Inflammatory macrophage (primary cell): ENCODE measurements around the gene IRS1.

Source experiments
- DNase-seq, 2 donors: peaks; one replicate each; pipeline ENCODE4 v3.0.0-alpha.2; 2020 to 2022

The IRS1 gene

DNA sequence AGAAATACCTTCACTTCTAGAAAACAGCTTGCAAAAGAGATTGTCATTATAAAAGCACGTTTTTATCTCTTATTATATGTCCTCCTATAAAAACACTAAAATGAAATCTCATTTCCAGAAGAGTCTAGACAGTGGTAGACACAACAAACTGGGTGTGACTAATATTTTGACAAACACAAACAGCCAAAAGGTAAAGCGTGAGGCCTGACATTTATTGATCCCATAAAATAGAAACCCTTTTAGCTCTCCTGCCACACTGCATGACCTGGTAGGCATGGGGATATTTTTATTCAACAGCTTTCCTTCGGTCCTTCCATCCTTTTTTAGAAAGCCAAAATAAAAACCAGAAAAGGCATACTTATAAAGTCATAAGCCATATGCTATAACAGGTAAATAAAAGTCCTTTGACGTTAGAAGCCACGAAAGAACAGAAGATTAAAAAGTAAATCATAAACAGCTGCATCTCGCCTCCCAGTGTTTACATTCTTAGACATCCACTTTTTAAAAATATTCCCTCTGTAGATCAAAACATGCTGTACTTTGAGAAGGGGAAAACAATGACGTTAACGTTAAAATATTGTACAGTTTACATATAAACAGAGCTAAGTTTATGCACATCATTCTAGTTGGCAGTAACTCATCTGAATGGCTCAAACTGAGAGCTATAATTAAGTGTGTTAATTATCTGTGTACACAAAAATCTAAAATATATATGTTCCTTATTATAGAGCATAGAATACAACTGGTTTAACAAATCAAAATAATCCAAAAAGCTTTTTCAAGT, 44.6 kb downstream of the IRS1 start:
- no peak for DNase-seq

DNA sequence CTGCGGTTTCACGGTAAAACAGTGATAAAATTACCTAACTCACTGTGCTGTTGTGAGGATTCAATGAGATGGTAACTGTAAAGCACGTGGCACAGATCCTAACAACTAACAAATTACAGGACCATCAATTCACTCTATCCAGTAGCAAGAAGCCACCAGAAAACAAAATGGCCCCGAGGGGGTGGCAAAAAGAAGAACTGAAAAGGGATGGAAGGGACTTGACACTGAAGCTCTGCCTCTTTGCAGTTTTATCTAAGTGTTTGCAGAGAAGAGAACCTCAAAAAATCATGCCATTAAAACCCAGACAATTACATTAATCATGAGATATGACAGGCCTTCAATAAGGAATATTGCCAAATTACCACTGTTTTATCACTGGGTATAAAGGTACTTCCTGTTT, 46.7 kb downstream of the IRS1 start:
- no peak for DNase-seq

DNA sequence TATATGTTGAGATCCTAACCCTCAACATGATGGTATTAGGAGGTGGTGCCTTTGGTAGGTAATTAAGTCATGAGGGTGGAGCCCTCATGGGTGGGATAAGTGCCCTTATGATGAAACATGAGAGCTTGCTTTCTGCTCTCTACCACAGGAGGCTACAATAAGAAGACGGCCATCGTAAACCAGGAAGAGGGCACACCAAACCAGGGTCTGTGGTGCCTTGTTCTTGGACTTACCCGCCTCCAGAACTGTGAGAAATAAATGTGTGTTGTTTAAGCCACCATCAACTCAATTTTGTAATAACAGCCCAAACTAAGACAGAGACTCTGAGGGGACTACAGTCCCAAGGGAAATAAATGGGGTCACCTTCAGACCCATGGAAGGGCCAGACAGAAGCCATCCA, 52.3 kb downstream of the IRS1 start:
- DNase-seq = no peak

DNA sequence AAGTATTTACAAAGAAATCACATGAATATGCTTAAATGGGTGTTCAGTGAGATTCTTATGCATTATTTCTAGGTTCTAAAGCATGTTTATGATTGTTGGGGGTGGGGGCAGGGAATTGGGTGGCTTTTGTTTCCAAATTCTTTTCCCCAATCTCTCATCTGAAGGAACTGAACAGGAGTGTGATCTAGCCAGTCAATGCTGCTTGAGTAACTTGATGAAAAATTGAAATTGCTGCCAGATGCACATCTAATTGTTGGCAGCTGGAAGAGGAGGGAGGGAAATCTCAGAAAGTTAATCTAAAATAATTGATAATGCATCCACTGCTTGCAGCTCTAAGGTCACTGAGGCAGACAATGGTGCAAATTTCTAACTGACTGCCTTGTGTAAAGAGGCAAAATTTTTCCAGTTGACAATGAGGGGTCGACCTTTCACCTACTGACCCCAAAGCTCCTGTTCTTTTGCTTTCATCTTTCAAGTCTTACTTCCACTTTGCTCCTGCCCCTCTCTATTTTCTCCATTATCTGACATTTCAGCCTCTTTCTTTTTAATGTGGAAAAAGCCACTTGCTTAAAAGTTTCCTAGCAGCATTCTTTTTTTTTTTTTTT, 53.3 kb downstream of the IRS1 start:
- DNase-seq = no peak

DNA sequence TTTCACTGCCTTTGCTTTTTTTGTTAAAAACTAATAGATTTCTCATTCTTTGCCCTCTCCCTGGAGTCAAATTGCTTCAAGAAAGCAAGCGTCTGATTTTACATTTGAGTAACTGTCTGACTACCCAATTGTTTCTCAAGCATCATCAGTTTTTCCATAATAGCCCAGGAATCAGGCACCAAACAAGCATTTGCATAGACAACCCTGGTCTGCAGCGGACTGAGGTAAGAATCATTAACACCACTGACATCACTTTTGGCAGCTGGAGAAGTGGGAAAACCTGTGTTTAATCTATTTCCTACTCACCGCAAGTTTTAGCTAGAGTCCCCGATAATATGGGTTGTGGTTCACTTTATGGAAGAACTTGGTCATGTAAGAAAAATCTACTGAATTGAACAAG, 55.7 kb downstream of the IRS1 start:
- DNase-seq = no peak

DNA sequence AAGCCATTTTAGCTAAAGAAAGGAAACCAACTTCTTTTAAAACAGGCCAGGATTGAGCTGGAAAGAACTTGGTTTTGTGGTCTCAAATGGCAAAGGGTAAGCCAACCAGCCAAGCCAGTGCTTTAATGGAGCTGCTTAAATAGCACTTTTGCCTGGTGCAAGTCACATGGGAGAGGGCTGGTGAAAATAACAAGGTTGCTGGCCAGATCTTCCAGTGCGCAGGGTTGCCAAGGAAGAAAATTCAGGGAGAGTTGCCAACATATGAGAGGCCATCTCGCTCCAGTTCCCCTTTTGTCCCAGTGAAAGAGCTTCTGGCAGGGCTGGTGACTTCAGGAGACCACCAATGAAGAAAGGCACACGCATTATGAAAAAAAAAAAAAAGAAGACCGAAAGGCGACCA, 57.3 kb downstream of the IRS1 start:
- no peak for DNase-seq

DNA sequence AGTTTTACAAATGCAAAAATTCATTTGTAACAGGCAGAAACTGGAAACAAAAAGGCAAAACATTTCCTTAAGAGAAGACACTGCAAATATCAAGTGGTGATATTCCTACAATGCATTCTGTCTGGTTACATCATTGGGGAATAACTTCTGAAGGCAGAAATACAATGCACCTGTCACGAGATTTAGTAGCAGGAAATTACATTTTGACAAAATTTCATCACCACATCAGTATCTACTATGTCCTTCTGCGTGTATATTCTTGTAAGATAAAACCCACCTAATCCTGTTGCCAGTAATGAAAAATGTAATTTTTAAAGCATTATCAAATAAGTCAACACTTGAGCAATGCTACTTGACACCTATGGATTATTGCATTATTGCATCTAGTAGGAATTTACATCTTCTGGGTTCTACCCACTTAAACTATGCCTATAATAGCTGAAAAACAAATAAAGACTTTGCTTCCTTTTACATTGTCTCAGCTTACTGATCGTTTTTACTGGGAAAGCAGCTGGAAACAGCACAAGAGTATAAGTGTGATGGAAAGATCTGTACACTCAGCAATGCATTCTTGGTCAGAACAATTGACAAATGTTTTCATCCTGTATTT, 59.5 kb downstream of the IRS1 start:
- no peak for DNase-seq

DNA sequence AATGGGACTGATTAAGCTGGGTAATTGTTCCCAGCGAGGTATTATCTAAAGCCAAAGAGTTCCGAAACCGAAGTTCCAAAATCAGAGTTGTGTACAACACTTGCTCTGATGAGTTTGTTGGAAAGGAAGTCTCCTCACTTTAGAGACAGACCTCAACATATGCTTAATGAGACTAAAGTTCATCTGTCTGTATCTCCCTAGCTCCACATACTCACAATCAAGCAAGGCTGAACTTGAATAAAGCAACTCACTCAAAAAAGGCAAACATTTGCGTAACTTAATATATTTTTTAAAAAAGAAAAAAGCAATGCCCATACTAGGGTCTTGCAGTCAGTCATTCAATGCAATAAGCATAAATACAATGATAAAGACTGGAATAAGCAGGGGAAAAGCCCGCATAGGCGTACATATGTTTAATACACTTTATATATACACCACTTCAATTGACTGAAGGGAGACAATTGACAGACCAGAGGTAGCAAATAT, 60.0 kb downstream of the IRS1 start:
- DNase-seq = no peak

DNA sequence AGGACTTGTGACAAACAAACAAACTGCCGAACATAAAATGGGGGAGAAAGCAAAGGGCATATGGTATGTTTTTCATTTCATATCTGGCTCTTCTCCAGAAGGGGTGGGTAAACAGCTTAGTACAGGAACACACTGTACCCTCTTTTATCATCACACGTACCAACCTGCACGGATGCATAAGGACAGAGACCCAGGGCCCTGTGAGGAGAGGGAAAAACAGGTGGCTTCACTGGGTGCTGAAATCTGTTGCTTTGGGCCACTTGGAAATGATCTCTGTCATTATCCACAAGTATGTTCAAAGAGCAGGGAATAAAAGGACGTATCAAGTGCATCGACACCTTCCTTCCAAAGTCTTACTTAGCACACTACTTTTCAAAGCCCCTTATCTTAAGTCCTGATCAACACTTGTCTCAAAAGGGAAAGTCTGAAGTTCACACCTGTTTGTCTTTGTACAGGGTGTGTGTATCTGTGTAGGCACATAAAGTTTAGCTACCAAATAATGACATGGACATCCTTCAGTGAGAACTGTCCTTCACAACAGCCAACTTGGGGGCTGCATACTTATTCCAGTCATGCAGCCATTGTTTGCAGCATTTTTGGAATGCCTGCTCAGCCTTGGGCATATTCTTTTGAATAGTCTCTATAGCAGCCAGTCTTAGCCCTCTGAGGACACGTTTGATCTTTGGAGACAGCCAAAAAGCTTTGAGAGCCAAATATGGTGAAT, 60.6 kb downstream of the IRS1 start:
- no peak for DNase-seq

DNA sequence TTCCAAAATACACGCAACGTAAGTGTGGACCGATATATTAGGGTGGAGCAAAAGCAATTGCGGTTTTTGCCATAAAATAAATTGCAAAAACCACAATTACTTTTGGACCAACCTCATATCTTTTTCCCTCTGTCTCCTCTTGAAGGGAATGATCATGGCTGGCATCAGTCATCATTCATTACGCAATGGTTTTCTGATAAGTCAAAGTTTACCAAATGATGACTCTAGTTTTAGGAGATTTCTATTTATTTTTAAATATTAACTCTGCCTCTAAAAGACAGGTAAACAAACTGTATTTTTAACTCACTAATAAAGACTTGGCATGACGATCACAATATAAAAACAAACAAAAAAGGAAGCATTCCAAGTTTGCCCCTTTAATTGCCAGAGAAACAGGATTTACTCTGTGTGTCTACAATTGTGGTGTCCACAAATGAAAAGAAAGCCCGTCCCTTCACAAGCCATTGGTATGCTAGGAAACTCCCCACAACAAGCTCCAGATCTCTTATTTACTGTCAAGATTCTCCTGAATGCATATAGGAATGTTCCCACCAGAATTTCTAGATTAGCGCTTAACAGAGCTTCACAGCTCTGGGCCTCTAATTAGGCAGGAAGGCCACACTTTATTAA, 61.3 kb downstream of the IRS1 start:
- no peak for DNase-seq

DNA sequence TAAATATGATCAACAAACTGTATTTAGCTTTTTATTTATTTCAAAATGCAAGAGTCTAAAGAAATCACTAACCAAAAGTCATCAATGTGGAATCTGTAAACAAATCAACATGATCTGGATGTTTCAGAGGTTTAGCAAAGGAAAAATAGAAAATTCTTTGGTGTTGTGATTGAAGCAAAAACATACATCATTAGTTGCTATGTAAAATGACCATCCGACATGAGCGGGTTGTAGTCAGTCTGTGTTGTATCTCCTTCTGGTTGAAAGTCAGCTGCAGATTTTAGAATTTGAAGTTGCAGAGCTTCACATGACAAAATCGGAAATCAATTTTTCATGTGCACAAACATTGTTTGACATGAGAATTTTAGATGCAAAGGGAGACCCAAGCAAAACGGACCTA, 63.2 kb downstream of the IRS1 start:
- no peak for DNase-seq

DNA sequence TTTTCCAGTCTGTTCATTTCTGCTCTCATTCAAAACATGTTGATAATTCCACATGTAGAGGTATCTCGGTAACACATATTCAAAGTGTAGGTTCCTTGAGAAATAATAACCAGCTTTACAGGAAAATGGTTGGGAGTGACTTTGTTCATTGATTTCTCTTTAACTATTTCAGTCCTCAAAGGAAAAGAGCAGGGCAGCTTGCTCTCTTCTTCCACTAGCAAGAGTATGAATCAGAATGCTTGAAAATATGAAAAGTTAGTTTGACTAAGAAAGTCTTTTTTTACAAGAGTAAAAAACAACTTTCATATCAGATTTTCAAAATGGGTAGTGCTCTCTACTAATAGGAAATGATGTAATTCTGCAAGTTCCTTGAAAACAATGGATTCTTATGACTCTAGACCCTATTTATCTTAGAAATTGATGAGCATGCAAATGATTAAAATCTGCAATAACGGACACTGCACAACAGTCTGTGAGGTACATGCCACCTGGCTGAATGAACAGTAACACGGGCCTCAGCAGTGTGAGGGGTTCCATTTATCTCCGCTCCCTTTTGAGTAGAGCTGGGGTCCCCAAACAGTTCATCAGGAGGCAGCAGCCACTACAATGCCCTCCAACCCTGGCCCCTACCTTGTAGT, 65.6 kb downstream of the IRS1 start:
- no peak for DNase-seq

DNA sequence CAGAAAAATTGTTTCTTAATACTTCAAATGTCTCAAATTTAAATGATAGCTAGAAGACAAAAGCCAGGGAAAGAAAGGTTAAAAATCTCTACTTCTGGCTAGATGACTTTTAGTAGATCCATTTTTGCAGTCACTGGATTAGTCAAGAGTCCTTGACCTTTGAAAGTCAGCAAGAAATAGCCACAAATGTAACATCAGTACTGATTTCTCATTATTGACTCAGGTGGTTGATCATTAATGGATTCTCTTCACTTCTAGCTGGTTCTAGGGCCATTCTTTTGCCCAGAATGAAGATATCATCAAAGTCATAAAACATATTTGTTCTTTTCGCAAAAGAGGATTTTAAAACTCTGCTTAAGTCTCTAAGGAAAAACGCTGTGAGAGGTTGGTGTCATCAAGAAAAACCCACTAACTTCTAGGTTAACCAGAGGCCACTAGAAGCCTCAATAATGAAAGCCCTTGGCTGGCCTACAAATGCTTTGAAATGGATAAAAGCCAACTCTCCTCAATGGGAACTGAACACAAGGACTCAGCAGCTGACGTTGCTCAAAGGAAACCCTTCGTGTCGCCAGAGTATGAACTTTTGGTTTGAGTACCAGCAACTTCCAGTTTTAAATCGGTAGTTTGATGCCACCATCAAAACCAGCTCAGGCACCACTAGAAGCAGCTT, 66.3 kb downstream of the IRS1 start:
- DNase-seq = no peak

DNA sequence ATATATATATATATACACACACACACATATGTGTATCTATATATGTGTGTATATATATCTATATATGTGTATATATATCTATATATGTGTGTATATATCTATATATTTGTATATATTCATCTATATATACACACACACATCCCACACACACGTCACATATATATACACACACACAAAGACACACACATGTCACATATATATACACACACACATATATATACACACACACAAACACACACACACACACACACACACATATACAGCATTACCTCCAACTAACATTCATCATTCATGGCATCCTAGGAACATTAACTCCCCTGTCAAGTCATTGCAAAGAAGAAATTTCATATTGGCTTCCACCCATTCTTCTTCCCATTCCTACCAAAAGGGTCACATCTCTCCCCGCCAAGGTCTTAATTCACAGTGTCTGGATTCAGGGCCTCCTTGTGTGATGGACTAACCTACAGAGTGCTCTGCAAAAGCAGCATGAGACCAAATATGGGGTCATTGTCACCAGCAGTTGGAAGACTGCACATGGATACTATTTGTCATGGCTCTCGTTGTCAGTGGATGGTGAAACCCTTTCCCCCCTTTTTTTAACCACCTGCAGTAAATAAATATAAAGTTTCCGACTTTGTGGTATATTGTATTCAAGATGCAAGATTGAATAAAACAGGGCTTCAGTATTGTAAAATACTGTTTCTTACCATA, 67.0 kb downstream of the IRS1 start:
- DNase-seq = no peak

DNA sequence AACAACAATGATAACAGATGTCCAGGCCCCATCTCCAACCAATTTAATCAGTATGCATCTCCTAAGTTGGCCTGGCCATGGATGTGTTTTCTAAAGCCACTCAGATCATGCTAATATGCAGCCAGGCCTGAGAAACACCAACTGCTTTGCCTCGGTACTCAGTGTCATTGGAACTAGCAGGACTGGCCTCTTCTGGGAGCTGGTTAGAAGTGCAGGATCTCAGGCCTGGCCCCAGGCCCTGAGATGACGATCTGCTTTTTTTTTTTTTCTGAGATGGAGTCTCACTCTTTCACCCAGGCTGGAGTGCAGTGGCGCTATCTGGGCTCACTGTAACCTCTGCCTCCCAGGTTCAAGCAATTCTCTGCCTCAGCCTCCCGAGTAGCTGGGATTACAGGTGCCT, 69.1 kb downstream of the IRS1 start:
- no peak for DNase-seq

DNA sequence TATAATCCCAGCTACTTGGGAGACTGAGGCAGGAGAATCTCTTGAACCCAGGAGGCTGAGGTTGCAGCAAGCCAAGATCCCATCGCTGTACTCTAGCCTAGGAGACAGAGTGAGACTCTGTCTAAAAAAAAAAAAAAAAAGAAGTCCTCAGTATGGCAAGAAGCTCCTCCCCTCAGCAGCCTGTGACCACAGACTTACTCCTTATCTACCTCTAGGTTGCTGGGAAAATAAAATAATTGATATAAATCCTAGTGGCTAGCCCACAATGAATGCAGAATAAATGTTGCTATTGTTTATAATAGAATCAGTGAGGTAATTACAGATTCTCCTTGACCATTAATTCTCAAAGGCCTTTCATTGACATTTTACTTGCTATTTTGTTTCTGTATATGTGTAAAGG, 70.6 kb downstream of the IRS1 start:
- DNase-seq = no peak

DNA sequence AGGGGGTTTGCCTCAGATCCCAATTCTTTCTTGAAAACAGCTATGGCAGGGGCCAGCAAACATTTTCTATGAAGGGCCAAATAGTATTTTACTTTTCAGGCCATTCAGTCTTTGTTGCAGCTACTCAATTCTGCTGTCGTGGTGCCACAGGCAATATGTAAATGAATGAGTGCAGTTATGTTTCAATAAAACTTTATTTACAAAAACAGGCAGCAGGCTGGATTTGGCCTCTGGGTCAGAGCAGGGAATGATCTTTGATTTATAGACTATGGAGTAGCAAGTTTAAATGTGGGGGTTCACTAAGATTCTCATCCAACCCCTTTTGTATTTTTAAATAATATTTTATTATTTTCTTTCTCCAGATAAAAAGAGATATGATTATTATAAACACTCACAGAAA, 72.4 kb downstream of the IRS1 start:
- no peak for DNase-seq

DNA sequence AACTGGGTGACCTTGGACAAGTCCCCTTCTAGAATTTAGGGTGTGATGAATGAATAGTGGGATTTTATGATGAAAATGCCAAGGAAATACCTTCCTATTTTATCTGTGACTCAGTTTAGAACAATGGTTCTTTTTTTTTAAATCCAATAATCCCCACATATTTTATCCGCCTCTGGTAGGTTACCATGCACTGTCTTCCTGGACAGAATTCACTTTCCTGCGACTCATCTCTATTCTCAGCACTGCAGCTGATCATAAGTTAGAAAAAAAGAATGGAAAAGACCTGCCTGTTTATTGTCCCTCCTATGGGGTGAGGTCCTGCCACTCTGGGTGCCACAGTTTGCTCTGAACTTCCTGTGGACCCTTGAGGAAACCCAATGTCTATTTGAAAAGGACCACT, 73.1 kb downstream of the IRS1 start:
- DNase-seq = no peak

DNA sequence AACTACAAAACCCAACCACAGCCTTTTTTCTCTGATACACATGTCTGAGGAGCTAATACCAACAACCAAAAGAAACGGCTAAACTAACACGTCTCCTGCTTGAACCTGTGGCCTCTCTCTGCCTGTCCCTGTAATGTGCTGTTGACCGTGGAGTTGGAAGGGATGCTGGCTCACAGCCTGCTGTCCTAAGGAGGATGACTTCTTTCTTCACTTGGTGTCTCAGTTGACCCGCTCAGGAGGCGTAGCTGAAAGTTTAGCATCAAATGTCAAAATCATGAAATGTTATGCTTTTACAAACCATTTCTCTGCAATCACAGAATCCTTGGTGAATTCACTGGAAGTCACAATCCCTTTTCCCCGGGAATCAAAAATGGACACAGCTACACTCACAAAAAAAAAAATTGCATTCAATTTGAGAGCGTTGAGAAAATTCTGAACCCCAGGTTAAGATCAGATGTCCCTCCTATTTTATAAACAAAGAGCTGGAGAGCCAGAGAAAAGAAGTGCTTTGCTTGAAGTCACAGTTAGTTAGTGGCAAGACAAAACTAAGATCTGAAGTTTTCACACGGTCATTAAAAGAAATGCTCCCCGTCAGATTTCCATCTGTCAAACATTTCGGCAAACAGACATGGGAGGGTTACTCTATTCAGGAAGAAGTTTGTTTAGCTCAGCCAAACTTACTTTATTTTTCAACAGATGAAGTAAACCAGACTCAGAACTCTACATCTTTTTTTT, 74.3 kb downstream of the IRS1 start:
- DNase-seq = no peak

DNA sequence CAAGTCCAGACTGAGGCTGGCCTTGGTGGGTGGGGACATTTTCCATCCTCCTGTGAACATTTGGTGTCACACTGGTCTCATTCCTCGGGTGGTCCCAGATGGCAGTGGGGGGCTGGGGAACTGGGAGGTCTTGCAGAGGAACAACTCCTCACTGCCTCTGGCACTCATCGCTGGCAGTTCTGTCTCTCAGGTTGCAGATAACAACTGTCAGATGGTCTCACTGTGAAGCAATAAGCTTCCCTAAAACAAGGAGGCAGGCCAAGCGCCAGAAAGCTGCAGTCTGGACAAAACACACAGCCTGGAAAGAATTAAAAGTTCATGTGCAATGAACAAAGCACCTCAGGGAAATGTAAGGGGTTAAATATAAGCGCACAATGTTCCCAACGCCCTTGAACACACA, 78.1 kb downstream of the IRS1 start:
- DNase-seq = no peak

DNA sequence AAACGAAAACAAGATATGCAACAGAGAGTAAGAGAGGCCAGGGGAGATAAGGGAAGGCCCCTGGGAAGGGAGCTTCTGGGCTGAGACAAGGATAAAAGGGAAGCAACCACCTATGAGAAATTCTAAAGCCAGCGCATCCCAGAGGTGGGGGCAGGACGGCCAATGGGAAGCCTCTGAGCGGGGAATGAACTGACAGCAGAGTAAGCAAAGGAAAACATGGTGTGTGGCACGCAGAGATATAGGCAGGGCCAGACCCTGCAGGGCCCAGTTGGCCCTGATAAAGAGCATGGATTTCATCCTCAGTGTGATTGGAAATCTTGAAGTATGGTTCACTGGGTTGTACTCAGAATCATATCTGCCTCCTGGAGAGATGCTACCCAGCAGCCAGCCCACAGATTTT, 78.7 kb downstream of the IRS1 start:
- DNase-seq = no peak
